Measurements from ENCODE around the gene EFCAB8. TPM values are rescaled to one million over a fixed set of nuclear protein-coding genes. Genes with fewer than 3 reads are reported as not detected.
A peak's percentile ranks its signal among the peaks of the same experiment; 100 is the strongest.

Gene EFCAB8
- total RNA-seq, 1 donor = not detected

DNA sequence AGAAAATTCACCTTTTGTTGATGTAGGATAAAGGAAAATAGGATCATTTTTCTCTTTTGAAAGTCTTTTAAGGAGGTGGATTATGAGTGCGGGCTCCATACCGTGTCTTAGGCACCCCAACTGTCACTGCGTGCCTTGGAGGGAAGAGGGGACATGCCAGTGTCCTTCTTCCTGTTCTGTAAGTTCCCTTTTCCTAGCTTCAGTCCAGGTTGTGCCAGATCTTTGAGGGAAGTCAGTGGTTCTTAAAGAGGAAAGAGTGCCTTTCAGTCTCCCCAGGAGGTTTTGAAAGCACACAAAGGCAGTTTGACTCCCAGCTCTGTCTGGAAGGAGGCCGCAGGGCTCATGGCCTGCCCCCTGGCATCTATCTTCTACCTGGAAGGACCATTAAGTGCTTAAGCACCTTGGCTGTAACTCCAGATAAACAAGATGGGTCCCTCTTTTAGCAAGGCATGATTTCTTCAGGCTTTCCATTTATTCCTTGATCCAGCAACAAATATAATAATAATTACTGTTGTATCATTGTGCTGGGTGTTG lies 13.0 kb downstream of the EFCAB8 start:
- no peak for DNase-seq (ENCODE audit: low read depth)
- TF ChIP-seq, protein P1, sequence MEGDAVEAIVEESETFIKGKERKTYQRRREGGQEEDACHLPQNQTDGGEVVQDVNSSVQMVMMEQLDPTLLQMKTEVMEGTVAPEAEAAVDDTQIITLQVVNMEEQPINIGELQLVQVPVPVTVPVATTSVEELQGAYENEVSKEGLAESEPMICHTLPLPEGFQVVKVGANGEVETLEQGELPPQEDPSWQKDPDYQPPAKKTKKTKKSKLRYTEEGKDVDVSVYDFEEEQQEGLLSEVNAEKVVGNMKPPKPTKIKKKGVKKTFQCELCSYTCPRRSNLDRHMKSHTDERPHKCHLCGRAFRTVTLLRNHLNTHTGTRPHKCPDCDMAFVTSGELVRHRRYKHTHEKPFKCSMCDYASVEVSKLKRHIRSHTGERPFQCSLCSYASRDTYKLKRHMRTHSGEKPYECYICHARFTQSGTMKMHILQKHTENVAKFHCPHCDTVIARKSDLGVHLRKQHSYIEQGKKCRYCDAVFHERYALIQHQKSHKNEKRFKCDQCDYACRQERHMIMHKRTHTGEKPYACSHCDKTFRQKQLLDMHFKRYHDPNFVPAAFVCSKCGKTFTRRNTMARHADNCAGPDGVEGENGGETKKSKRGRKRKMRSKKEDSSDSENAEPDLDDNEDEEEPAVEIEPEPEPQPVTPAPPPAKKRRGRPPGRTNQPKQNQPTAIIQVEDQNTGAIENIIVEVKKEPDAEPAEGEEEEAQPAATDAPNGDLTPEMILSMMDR (IDR thresholded peaks at IDR 0.05; ENCODE audit: insufficient read depth, low read length) = no peak

DNA sequence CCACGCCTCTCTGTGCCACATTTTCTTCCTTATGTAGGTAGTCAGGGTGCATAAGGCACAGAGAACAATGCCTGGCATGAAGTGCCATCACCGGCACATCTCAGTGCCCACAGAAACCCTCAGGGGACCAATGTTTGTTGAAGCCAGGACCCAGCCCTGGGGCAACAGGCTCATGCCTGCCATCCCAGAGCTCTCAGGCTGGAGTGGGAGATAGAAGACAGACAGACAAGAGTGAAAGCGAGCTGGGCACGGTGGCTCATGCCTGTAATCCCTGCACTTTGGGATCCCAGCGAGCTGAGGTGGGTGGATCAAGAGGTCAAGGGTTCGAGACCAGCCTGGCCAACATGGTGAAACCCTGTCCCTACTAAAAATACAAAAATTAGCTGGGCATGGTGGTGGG lies 13.5 kb downstream of the EFCAB8 start:
- H3K4me3 ChIP-seq (ENCODE audit: low read depth, low read length) = no peak overlapping the region
- TF ChIP-seq, protein P1 (IDR thresholded peaks at IDR 0.05; ENCODE audit: insufficient read depth, low read length) = no peak

More for the DNA sequence above, 13.0 kb downstream of the EFCAB8 start:
- no peak overlapping the region for H3K4me3 ChIP-seq (ENCODE audit: low read depth, low read length)

DNA sequence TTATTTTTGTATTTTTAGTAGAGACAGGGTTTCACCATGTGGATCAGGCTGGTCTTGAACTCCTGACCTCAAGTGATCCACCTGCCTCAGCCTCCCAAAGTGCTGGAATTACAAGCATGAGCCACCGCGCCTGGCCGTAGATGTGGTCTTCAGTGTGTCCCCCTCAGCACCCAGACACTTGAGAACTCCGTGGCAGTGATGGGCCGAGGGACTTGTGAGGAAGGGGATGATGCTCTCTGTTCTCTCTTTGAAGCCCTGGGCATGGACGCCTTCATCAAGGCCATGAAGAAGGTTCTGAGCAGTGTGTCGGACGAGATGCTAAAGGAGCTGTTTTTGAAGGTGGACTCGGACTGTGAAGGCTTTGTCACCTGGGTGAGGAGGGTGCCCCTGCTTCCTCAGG lies 16.9 kb downstream of the EFCAB8 start:
- TF ChIP-seq, protein P1 (IDR thresholded peaks at IDR 0.05; ENCODE audit: insufficient read depth, low read length) = no peak
- DNase-seq (ENCODE audit: low read depth) = no peak
- no peak overlapping the region for H3K4me3 ChIP-seq (ENCODE audit: low read depth, low read length)

More for the DNA sequence above, 13.5 kb downstream of the EFCAB8 start:
- DNase-seq (ENCODE audit: low read depth) = no peak

DNA sequence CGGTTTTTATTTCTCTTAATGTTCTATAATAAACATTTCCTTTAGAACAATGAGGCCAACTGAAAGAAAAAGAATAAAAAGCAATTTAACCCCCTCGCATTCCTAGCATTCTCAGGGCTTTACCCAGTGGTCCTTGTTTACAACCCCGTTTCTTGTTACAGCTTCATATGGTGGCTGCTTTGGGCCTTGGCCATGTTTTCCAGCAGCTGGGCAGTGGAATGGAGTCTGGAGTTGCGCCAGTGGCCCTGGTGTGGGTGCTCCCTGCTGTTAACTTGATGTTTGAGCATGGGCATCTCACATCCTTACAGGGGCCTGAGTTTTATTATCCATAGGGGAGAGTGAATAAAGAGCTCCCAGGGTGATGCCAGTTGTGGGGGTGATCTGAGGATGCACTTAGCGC lies 18.8 kb downstream of the EFCAB8 start:
- peak; percentile 40 for DNase-seq (ENCODE audit: low read depth)
- no peak overlapping the region for H3K4me3 ChIP-seq (ENCODE audit: low read depth, low read length)
- TF ChIP-seq, protein P1 (IDR thresholded peaks at IDR 0.05; ENCODE audit: insufficient read depth, low read length) = no peak

DNA sequence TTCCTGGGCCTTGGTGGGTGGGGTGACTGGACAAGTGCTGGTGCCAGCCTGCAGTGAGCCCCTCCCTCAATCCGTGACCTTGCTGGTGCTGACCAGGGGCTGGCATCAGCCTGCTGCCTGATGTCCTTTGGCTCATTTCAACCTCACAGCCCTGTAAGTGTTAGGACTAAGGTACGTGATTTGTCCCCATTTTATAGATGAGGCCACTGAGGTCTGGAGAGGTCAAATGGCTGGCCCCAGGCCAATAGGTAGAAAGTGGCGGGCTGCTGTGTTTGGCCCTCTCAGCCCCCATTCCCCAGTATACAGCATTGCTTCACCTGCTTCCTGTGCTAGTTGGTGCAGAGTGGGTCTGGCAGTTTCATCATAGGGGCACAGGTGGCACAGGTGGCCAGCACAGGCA lies 20.1 kb downstream of the EFCAB8 start:
- no peak for DNase-seq (ENCODE audit: low read depth)
- TF ChIP-seq, protein P1 (IDR thresholded peaks at IDR 0.05; ENCODE audit: insufficient read depth, low read length) = no peak
- no peak overlapping the region for H3K4me3 ChIP-seq (ENCODE audit: low read depth, low read length)

DNA sequence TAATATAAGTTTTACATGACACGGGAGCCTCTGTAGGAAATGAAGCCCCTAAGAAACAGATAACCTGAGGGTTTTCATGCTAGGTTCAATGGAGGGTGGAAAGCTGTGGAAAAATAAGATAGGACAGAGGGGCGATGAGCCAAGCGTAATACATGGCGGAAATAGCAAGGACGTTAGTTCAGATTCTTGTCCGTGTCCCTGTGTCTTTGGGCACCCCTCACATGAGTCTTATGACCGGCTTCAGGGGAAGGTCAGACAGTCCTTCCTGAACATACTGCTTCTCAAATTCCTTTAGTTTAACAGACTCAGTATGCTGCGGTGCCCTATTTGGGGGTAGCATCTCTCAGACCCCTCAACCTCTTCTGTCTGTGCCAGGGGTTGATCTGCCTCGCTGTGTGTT lies 20.8 kb downstream of the EFCAB8 start:
- TF ChIP-seq, protein P1 (IDR thresholded peaks at IDR 0.05; ENCODE audit: insufficient read depth, low read length) = no peak
- no peak for DNase-seq (ENCODE audit: low read depth)
- no peak overlapping the region for H3K4me3 ChIP-seq (ENCODE audit: low read depth, low read length)

DNA sequence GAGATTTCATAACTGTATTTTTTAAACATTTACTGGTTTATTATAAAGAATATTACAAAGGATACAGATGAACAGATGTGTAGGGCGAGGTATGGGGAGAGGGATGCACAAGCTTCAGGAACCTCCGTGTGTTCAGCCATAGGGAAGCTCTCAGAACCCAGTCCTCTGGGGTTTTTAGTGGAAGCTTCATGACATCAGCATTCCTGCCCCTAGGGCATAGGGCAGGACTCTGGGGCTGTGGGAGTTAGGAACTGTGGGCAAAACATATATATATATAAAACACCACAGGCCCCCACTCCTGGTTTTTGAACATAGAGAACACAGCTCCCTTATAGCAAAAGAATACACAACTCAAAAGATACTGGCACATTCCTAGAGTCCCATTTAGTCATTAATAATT lies 21.9 kb downstream of the EFCAB8 start:
- TF ChIP-seq, protein P1 (IDR thresholded peaks at IDR 0.05; ENCODE audit: insufficient read depth, low read length) = no peak
- H3K4me3 ChIP-seq (ENCODE audit: low read depth, low read length) = no peak overlapping the region
- no peak for DNase-seq (ENCODE audit: low read depth)
